ENCODE data around the gene FAM234A. TPM values are rescaled to one million over a fixed set of nuclear protein-coding genes. Genes with fewer than 3 reads are reported as not detected.

Gene FAM234A
- total and polyA plus RNA-seq, 2 donors (not counting 3 experiments of a cell fraction or from before 2014, with no cell fraction given): 70.4 to 89.4 TPM

DNA sequence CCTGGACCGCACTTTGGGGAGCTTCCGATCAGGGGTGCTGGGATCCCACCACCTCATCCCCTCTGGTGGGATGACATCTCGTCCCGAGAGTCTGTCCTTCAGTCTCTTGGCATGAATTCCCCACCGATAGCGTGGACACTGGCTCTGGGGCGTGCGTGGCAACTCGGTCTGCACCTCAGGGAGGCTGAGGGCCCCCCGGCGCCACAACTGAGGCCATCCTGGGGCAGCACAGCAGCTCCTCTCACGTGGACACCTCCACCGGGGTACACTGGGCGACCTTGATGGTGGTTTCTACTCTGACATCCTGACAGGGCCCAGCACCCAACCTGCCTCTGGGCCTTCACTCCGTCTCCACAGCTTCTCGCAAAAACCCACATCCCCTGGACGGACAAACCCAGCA lies 56.9 kb downstream of the FAM234A start:
- Histone ChIP-seq H3K79me2 (ENCODE audit: control insufficient read depth, insufficient read depth, low read length) (no peaks in the 10 kb centered on the region), H3K4me1 (ENCODE audit: control insufficient read depth, extremely low read depth, insufficient read depth, low read length) (no peaks in the 10 kb centered on the region), H4K20me1 (replicated peaks; ENCODE audit: control insufficient read depth, extremely low read depth, insufficient read depth, low read length) (no peaks in the 10 kb centered on the region), H3K4me3 (replicated peaks in 1 of 3; ENCODE audit: insufficient read depth in 1 of 3, low read depth in 1 of 3, low read length in 3 of 3) (no peak overlapping the region), H3K4me2 (ENCODE audit: insufficient read depth, low read length) (no peak overlapping the region), H3K36me3 (ENCODE audit: control insufficient read depth in 2 of 2, extremely low read depth in 1 of 2, insufficient read depth in 2 of 2, low read length in 2 of 2) (peaks cover 0 to 31% of the 10 kb centered on the region in 2 experiments), H2AFZ (ENCODE audit: low read depth, low read length) (no peak overlapping the region), H3K27me3 (ENCODE audit: control insufficient read depth in 2 of 2, insufficient read depth in 2 of 2, low read length in 2 of 2) (no peaks in the 10 kb centered on the region), H3K27ac (ENCODE audit: insufficient read depth, low read depth, low read length) (no peak overlapping the region), H3K9ac (replicated peaks; ENCODE audit: extremely low read depth, insufficient read depth, low read length) (no peak overlapping the region), H3K9me3 (replicated peaks; ENCODE audit: control insufficient read depth, insufficient read depth, low read length) (no peaks in the 10 kb centered on the region), H3K9me1 (replicated peaks; ENCODE audit: control insufficient read depth, extremely low read depth, insufficient read depth, low read length) (no peaks in the 10 kb centered on the region)
- ChIA-PET POLR2A (no interaction called here), CTCF (no interaction called here)
- FAIRE-seq: no peak
- TF ChIP-seq FOS (IDR thresholded peaks at IDR 0.05; ENCODE audit: borderline replicate concordance, insufficient read depth, low read length) (no peak), GATA2 (IDR thresholded peaks at IDR 0.05; ENCODE audit: insufficient read depth, insufficient read length, low read depth, low read length) (no peak)
- DNase-seq (ENCODE audit: low read depth, low spot score): no peak
- dilution Hi-C loops (cut with MboI; ENCODE audit: extremely low pct_ligation_motif_present, low sequenced_read_pairs) (no loop called here), intact Hi-C loops (cut with micrococcal nuclease) (no loop called here)
- no TSS peak for BruUV-seq (replicated peaks)

DNA sequence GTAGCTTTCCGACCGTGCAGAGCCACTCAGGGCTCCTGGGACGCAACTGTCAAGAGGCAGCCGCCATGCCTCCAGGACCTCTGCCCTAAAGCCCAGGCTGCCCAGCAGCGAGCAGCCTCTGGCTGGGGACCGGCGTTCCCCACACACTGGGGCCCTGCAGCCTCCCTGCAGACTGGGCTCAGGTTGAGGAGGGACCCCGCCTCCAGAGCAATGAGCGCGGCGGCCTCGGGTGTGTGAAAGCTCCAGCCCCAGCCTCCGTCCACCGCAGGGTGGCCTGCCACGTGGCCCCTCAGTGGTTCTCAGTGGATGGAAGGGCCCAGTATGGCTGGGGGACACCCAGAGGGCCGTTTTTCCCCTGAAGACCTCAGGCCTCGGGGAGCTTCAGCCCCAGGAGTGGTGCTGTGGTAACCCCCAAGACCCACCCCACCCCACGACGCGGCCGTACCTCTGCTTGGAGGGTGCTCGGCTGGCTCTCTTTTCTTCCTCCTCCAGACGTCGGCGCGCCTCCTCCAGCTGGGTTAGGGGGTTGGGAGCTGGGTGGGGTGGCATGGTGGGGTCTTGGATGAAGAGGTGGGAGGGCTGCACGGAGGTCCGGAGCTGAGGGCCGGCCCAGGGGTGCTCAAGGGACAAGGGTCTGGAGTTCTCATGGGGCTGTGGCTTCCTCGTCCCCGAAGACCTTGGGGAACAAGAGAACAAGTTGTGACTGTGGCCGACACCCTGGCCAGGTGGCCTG lies 58.6 kb downstream of the FAM234A start:
- Histone ChIP-seq H3K4me2 (ENCODE audit: insufficient read depth, low read length) (no peak overlapping the region), H3K27ac (ENCODE audit: insufficient read depth, low read depth, low read length) (no peak overlapping the region), H3K9ac (replicated peaks; ENCODE audit: extremely low read depth, insufficient read depth, low read length) (no peak overlapping the region), H3K79me2 (ENCODE audit: control insufficient read depth, insufficient read depth, low read length) (no peaks in the 10 kb centered on the region), H3K27me3 (ENCODE audit: control insufficient read depth in 2 of 2, insufficient read depth in 2 of 2, low read length in 2 of 2) (no peaks in the 10 kb centered on the region), H4K20me1 (replicated peaks; ENCODE audit: control insufficient read depth, extremely low read depth, insufficient read depth, low read length) (no peaks in the 10 kb centered on the region), H3K36me3 (ENCODE audit: control insufficient read depth in 2 of 2, extremely low read depth in 1 of 2, insufficient read depth in 2 of 2, low read length in 2 of 2) (peaks cover 0 to 31% of the 10 kb centered on the region in 2 experiments), H3K9me1 (replicated peaks; ENCODE audit: control insufficient read depth, extremely low read depth, insufficient read depth, low read length) (no peaks in the 10 kb centered on the region), H3K4me3 (replicated peaks in 1 of 3; ENCODE audit: insufficient read depth in 1 of 3, low read depth in 1 of 3, low read length in 3 of 3) (no peak overlapping the region), H3K9me3 (replicated peaks; ENCODE audit: control insufficient read depth, insufficient read depth, low read length) (no peaks in the 10 kb centered on the region), H2AFZ (ENCODE audit: low read depth, low read length) (no peak overlapping the region), H3K4me1 (ENCODE audit: control insufficient read depth, extremely low read depth, insufficient read depth, low read length) (no peaks in the 10 kb centered on the region)
- TF ChIP-seq MAX (IDR thresholded peaks at IDR 0.05; ENCODE audit: insufficient read depth, insufficient read length): no peak
- no peak for TF ChIP-seq POLR2A (IDR thresholded peaks at IDR 0.05; ENCODE audit: low read depth, low read length)
- CTCF ChIA-PET: interaction anchor here (1.2 kb wide), 1 partner anchor 186 kb away, joined by 3 read pairs; no protein-coding TSS in a partner anchor
- DNase-seq (ENCODE audit: low read depth, low spot score): no peak
- no TSS peak for BruUV-seq (replicated peaks)
- POLR2A ChIA-PET: no interaction called here
- FAIRE-seq: no peak
- dilution Hi-C loops (cut with MboI; ENCODE audit: extremely low pct_ligation_motif_present, low sequenced_read_pairs): no loop called here
- intact Hi-C loops (cut with micrococcal nuclease): no loop called here

Data from endothelial cell of umbilical vein (primary cell).